HEK293T (cell line): ENCODE data around the gene RFC4.

Experiments used
- CTCF ChIA-PET: fragments of 350-600 bp; formaldehyde crosslinking; extraction: SDS; loops from one replicate; lab custom pipeline; 2021; ENCODE audit warnings: antibody characterized with exemption, inconsistent platforms; lab: Yijun Ruan, JAX
- POLR2A ChIA-PET: fragments of 350-600 bp; formaldehyde crosslinking; extraction: SDS; loops from one replicate; lab custom pipeline; 2020; ENCODE audit warnings: antibody characterized with exemption, inconsistent platforms; lab: Yijun Ruan, JAX
- DNase-seq: peaks from one replicate; pipeline ENCODE4 v3.0.0; 2012; ENCODE audit warnings: mixed read lengths; ENCODE audit errors: extremely low spot score
- ARNT ChIP-seq: fragments of 450-650 bp; IDR thresholded peaks from 2 replicates; pipeline ENCODE4 v1.6.1; 2017; ENCODE audit warnings: mild to moderate bottlenecking
- BHLHE40 ChIP-seq: fragments of 450-650 bp; IDR thresholded peaks from 2 replicates; pipeline ENCODE4 v1.6.1; 2016; ENCODE audit warnings: mild to moderate bottlenecking, moderate library complexity, borderline replicate concordance
- CTBP1 ChIP-seq: fragments of 450-650 bp; IDR thresholded peaks from 2 replicates; pipeline ENCODE4 v1.6.1; 2016; ENCODE audit warnings: borderline replicate concordance
- ELF4 ChIP-seq: fragments of 450-650 bp; IDR thresholded peaks from 2 replicates; pipeline ENCODE4 v1.6.1; 2017; ENCODE audit warnings: antibody characterized with exemption
- FOXA1 ChIP-seq: fragments of 450-650 bp; IDR thresholded peaks from 2 replicates; pipeline ENCODE4 v1.6.1; 2016; ENCODE audit warnings: mild to moderate bottlenecking
- FOXK2 ChIP-seq: fragments of 450-650 bp; IDR thresholded peaks from 2 replicates; pipeline ENCODE4 v1.6.1; 2016; ENCODE audit warnings: mild to moderate bottlenecking
- FOXM1 ChIP-seq: fragments of 450-650 bp; IDR thresholded peaks from 2 replicates; pipeline ENCODE4 v1.6.1; 2017; ENCODE audit warnings: mild to moderate bottlenecking, borderline replicate concordance
- HDGF ChIP-seq: fragments of 450-650 bp; IDR thresholded peaks from 2 replicates; pipeline ENCODE4 v1.6.1; 2017; ENCODE audit warnings: antibody characterized with exemption, borderline replicate concordance
- L3MBTL2 ChIP-seq: fragments of 450-650 bp; conservative IDR thresholded peaks from 2 replicates; pipeline ENCODE4 v1.6.1; 2016; ENCODE audit warnings: mild to moderate bottlenecking
- LEF1 ChIP-seq: fragments of 450-650 bp; IDR thresholded peaks from 2 replicates; pipeline ENCODE4 v1.6.1; 2017; ENCODE audit warnings: mild to moderate bottlenecking, borderline replicate concordance
- NFRKB ChIP-seq: fragments of 450-650 bp; IDR thresholded peaks from 2 replicates; pipeline ENCODE4 v1.6.1; 2016; ENCODE audit warnings: mild to moderate bottlenecking, moderate library complexity
- PKNOX1 ChIP-seq: fragments of 450-650 bp; IDR thresholded peaks from 2 replicates; pipeline ENCODE4 v1.6.1; 2016
- SP1 ChIP-seq: fragments of 450-650 bp; IDR thresholded peaks from 2 replicates; pipeline ENCODE4 v1.6.1; 2017
- SUZ12 ChIP-seq: fragments of 450-650 bp; IDR thresholded peaks from 2 replicates; pipeline ENCODE4 v1.6.1; 2016; ENCODE audit warnings: mild to moderate bottlenecking
- TARDBP ChIP-seq: fragments of 450-650 bp; IDR thresholded peaks from 2 replicates; pipeline ENCODE4 v1.6.1; 2016
- ZNF384 ChIP-seq: fragments of 450-650 bp; IDR thresholded peaks from 2 replicates; pipeline ENCODE4 v1.6.1; 2016

RFC4 gene

GRCh38 chr3:186788482-186789370 is 17.6 kb downstream of the RFC4 start:
- no peak for TF ChIP-seq FOXM1
- TF ChIP-seq TARDBP: no peak
- no peak for TF ChIP-seq SP1
- no peak for TF ChIP-seq CTBP1
- TF ChIP-seq PKNOX1: no peak
- TF ChIP-seq ELF4: no peak
- no peak for TF ChIP-seq FOXA1
- no peak for DNase-seq
- ChIA-PET CTCF (no interaction called here), POLR2A (no interaction called here)

- ChIA-PET CTCF (no interaction called here), POLR2A (no interaction called here)
- no peak for TF ChIP-seq SUZ12
- DNase-seq: no peak
Measured at GRCh38 chr3:186787642-186788481, 18.4 kb downstream of the RFC4 start.

- CTCF ChIA-PET: no interaction called here
- TF ChIP-seq CTBP1: no peak
- no peak for TF ChIP-seq NFRKB
- no peak for TF ChIP-seq PKNOX1
- TF ChIP-seq LEF1: no peak
- TF ChIP-seq FOXM1: no peak
- no peak for TF ChIP-seq SUZ12
- TF ChIP-seq FOXA1: no peak
- TF ChIP-seq HDGF: no peak
- TF ChIP-seq L3MBTL2: no peak
- no peak for TF ChIP-seq ELF4
- no peak for TF ChIP-seq ZNF384
- no peak for TF ChIP-seq FOXK2
- POLR2A ChIA-PET: no interaction called here
- no peak for DNase-seq
Measured at GRCh38 chr3:186786922-186787321, 19.4 kb downstream of the RFC4 start.

- ChIA-PET POLR2A (interaction anchor here (0.5 to 3.8 kb wide), 2 partner anchors 21 to 849 kb away, joined by 3 to 24 read pairs; partner anchors contain the start of gene RFC4), CTCF (interaction anchor here (0.8 kb wide), 1 partner anchor 168 kb away, joined by 4 read pairs; no protein-coding TSS in a partner anchor)
- TF ChIP-seq SP1: no peak
- TF ChIP-seq L3MBTL2: no peak
- no peak for TF ChIP-seq BHLHE40
- TF ChIP-seq TARDBP: no peak
- no peak for TF ChIP-seq NFRKB
- TF ChIP-seq LEF1: no peak
- no peak for TF ChIP-seq CTBP1
- no peak for TF ChIP-seq FOXM1
- TF ChIP-seq ZNF384: no peak
- TF ChIP-seq FOXA1: no peak
- no peak for TF ChIP-seq PKNOX1
- TF ChIP-seq HDGF: no peak
- no peak for TF ChIP-seq ELF4
- TF ChIP-seq FOXK2: no peak
- no peak for TF ChIP-seq ARNT
- DNase-seq: no peak
Measured at GRCh38 chr3:186785495-186786018, 20.7 kb downstream of the RFC4 start.

GRCh38 chr3:186784820-186785494 is 21.3 kb downstream of the RFC4 start:
- ChIA-PET CTCF (interaction anchor here (0.8 to 0.9 kb wide), 2 partner anchors 168 to 354 kb away, joined by 3 to 4 read pairs; partner anchors contain the start of gene RPL39L), POLR2A (interaction anchor here (0.9 to 3.8 kb wide), 5 partner anchors 21 to 849 kb away, joined by 3 to 24 read pairs (median 4); partner anchors contain the start of genes DNAJB11 and RFC4)
- no peak for TF ChIP-seq CTBP1
- TF ChIP-seq FOXA1: no peak
- no peak for DNase-seq
